Measurements from ENCODE around the gene HSP90AB1. TPM values are rescaled to one million over a fixed set of nuclear protein-coding genes. Genes with fewer than 3 reads are reported as not detected.

The HSP90AB1 gene
- total and polyA plus RNA-seq, 9 of the 15 experiments (the other 6 are each of a cell fraction or from before 2014, with no cell fraction given): 1,780 to 3,358 (median 2,262) TPM

DNA sequence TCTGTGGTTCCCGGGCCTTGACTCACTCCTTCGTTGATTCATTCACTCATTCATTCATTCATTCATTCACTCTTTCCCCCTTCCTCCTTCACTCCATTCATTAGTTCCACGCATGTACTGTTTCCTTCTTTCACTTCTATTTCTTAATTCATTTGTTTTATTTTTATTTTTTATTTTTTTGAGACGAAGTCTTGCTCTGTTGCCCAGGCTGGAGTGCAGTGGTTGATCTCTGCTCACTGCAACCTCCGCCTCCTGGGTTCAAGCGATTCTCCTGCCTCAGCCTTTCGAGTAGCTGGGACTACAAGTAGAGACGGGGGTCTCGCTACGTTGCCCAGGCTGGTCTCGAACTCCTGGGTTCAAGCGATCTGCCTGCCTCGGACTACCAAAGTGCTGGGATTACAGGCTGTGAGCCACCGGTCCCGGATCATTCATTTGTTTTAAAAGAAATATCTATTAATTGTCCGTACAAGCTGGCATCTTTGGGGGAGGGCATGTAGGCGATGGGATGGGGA is 18.9 kb downstream of the HSP90AB1 start (continued):
- TF ChIP-seq NUFIP1 (IDR thresholded peaks at IDR 0.05; ENCODE audit: partially characterized antibody) (no peak), HDAC1 (IDR thresholded peaks at IDR 0.05) (no peak), ZNF134 (CRISPR knock-in tag; conservative IDR thresholded peaks at IDR 0.05) (no peak), BMI1 (IDR thresholded peaks at IDR 0.05; ENCODE audit: low read length) (no peak), CEBPG (CRISPR knock-in tag; IDR thresholded peaks at IDR 0.05) (no peak), CEBPG (tag; conservative IDR thresholded peaks at IDR 0.05 in 1 of 2, IDR thresholded peaks at IDR 0.05 in 1 of 2) (no peak), GTF3C2 (IDR thresholded peaks at IDR 0.05; ENCODE audit: borderline replicate concordance, extremely low read depth, insufficient read length) (no peak), GTF2F1 (IDR thresholded peaks at IDR 0.05; ENCODE audit: low read depth, low read length) (no peak), ZNF431 (CRISPR knock-in tag; IDR thresholded peaks at IDR 0.05) (no peak), YY1 (IDR thresholded peaks at IDR 0.05; ENCODE audit: borderline replicate concordance in 1 of 3, control insufficient read depth in 1 of 3, extremely low read depth in 1 of 3, insufficient read depth in 3 of 3, insufficient read length in 1 of 3, insufficient replicate concordance in 2 of 3, low read depth in 1 of 3, low read length in 2 of 3) (no peak), MTA3 (IDR thresholded peaks at IDR 0.05; ENCODE audit: borderline replicate concordance) (no peak), ZNF395 (CRISPR knock-in tag; IDR thresholded peaks at IDR 0.05) (no peak), KLF16 (IDR thresholded peaks at IDR 0.05) (no peak), ZNF121 (CRISPR knock-in tag; conservative IDR thresholded peaks at IDR 0.05) (peak; percentile 72), POLR3G (IDR thresholded peaks at IDR 0.05; ENCODE audit: extremely low read depth, insufficient read length, insufficient replicate concordance) (no peak), CHCHD3 (CRISPR knock-in tag; IDR thresholded peaks at IDR 0.05) (no peak), HEY1 (CRISPR knock-in tag; IDR thresholded peaks at IDR 0.05; ENCODE audit: borderline replicate concordance) (no peak), ZNF444 (CRISPR knock-in tag; IDR thresholded peaks at IDR 0.05) (no peak), ZNF174 (CRISPR knock-in tag; IDR thresholded peaks at IDR 0.05) (no peak), ATF7 (IDR thresholded peaks at IDR 0.05) (no peak)
- TF ChIP-seq, protein P1, sequence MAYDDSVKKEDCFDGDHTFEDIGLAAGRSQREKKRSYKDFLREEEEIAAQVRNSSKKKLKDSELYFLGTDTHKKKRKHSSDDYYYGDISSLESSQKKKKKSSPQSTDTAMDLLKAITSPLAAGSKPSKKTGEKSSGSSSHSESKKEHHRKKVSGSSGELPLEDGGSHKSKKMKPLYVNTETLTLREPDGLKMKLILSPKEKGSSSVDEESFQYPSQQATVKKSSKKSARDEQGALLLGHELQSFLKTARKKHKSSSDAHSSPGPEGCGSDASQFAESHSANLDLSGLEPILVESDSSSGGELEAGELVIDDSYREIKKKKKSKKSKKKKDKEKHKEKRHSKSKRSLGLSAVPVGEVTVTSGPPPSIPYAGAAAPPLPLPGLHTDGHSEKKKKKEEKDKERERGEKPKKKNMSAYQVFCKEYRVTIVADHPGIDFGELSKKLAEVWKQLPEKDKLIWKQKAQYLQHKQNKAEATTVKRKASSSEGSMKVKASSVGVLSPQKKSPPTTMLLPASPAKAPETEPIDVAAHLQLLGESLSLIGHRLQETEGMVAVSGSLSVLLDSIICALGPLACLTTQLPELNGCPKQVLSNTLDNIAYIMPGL (CRISPR knock-in tag; IDR thresholded peaks at IDR 0.05): no peak
- TF ChIP-seq, protein P2, sequence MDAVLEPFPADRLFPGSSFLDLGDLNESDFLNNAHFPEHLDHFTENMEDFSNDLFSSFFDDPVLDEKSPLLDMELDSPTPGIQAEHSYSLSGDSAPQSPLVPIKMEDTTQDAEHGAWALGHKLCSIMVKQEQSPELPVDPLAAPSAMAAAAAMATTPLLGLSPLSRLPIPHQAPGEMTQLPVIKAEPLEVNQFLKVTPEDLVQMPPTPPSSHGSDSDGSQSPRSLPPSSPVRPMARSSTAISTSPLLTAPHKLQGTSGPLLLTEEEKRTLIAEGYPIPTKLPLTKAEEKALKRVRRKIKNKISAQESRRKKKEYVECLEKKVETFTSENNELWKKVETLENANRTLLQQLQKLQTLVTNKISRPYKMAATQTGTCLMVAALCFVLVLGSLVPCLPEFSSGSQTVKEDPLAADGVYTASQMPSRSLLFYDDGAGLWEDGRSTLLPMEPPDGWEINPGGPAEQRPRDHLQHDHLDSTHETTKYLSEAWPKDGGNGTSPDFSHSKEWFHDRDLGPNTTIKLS (IDR thresholded peaks at IDR 0.05; ENCODE audit: borderline replicate concordance, low read depth): no peak

Measured in K562 (cell line).